GM19240 (cell line): ENCODE data around the gene WDCP.
"Not testable (repeated sequence)": the region's sequence is repeated elsewhere in the genome, so short reads cannot be mapped to it uniquely, and the experiment has no call there.

Experiments
- DNase-seq: peaks from one replicate; pipeline ENCODE4 v3.0.0; 2011; ENCODE audit warnings: low spot score; ENCODE audit not compliant: insufficient read length

WDCP gene

DNA sequence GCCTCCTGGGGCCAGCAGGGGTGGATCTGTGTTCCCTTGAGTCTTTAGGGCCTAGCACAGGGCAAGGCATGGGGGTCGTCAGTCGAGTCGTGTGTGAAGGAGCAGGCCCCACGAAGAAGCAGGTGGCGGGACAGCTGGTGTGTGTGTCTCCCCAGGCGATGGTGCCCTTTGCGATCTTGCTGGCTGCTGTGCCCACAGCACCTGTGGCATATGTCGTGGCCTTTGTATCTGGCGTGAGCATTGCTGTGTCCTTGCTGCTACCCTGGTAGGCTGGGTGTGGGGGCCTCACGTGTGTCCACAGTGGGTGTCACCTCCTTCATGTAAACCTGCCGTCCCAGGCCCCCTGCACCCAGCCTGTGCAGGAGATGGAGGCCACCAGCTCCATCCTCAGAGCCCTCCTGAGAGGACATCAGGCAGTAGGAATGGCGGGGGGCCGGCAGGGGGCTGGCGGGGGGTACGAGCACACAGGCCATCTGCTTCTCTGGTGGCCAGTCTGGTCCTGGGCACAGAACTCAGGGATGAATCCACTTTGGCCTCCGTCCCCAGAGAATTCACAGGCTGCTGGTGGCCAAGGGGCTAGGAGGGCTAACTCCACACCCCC lies 24.1 kb downstream of the WDCP start:
- DNase-seq, result no peak

DNA sequence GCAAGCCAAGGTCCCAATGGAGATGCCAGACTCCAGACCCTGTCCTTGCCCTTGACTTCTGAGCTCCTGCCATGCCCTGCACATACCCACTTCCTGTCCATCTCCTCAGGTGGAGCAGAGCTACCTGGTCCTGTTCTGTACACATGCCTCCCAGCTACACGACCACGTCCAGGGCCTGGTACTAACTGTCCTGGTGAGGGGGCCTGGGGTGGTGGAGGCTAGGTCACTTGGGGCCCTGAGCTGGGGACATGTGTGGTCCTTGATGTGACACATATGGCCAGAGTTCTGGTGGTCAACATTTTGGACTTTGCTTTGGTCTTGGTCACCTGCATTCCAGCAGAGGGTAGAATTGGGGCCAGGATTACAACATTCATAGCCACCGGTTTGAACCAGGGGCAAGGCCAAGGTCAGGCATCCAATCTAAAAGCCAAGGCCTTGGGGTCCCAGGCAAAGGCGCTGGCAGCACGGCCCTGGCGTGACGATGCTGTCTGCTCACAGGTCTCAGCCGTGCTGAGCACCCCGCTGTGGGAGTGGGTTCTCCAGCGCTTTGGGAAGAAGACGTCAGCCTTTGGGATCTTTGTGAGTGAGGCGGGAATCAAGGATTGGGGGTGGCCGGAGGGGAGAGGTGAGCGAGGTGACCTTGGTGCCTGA lies 24.7 kb downstream of the WDCP start:
- no peak for DNase-seq

DNA sequence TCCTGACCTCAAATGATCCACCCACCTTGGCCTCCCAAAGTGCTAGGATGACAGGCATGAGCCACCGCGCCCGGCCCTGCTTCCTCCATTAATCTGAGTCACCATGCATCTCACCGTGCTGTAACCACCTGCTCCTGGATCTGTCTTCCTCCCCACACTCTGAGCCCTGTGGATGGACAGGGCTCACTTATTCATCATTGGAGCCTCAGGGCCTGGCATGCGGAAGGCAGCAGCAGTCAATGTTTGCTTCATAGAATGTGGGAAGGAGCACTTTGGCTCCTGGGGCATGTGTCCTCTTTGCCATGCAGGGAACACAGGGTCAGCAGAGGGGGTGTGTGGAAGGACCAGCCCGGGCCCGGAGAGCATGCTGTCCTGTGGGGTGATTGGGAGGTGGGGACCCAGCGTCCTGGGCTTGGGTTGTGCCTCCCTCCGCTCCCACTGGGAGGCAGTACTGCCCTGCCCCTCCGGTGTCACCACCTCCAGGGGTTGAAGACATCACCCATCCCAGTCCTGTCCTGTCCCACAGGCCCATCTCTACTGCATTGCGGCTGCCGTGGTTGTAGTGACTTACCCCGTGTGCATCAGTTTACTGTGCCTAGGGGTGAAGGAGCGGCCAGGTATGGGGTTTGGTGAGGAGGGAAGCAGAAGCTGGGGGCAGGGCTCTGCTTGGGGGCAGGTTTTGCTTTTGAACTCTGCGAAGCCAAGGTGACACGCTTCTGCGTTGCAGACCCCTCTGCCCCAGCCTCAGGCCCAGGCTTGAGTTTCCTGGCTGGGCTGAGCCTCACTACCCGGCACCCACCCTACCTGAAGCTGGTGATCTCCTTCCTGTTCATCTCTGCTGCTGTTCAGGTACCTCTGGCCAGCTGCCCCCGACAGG lies 25.8 kb downstream of the WDCP start:
- DNase-seq, result no peak

DNA sequence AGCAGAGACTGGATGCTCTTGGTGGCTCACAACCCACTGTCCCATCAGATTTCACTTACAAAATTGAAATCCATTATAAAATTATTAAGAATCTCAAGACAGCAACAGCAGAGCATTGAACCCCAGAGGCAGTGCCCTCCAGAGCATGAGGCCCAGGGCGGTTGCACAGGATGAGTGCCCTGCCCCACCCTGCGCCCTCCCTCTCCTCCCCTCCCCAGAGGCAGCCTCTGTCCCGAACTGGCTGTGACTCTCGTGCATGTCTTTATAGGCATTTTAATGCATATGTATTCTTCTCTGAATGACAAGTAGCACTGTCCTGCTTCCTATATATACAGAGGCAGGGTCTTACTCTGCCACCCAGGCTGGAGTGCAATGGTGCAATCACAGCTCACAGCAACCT lies 26.9 kb downstream of the WDCP start:
- DNase-seq, result no peak

DNA sequence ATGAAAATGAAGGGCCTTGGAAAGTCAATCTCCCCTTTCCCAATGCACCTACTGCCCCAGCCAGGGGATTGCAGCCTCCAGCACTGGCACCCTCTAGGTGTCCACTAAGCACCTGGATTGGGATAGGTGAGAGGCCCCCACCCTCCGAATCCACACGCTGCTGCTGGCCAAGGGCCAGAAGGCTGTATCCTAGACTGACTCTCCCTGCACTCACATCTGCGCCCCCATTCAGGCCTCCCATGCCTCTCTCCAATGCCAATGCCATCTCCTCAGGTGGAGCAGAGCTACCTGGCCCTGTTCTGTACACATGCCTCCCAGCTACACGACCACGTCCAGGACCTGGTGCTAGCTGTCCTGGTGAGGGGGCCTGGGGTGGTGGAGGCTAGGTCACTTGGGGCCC lies 27.5 kb downstream of the WDCP start:
- no peak for DNase-seq

DNA sequence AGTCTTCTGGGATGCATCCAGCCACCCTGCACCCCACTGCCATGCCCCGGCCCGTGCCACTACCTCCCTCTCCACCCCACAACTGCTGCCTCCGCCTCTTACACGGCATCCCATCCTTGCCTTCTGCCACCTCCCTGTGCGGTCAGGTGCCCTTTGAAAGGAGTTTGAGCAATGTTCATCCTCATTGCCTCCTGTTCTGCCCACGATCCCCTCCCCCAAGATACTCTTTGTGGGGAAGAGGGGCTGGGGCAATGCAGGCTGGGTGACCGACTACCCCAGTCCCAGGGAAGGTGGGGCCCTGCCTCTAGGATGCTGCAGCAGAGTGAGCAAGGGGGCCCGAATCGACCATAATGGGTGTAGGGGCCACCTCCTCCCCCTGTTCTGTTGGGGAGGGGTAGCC lies 28.9 kb downstream of the WDCP start:
- DNase-seq, result no peak

DNA sequence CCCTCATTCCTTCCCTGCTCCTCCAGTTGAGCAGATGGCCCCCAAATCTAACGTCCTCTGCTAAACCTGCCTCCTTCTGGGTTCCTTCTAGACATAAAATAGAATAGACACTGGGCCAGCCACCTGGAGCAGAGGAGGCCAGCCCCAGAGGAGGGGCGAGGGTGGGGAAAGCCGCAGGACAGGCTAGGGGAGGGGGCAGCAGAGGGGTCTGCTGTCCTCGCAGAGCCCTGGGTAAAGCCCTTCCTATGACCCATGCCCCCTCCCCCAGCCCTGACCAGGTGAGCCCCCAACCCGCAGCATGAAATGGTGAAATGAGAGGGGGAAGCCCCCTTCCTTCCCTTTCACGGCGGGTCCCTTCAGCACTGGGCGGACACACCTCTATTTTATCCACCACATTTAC lies 29.5 kb downstream of the WDCP start:
- DNase-seq, result no peak

DNA sequence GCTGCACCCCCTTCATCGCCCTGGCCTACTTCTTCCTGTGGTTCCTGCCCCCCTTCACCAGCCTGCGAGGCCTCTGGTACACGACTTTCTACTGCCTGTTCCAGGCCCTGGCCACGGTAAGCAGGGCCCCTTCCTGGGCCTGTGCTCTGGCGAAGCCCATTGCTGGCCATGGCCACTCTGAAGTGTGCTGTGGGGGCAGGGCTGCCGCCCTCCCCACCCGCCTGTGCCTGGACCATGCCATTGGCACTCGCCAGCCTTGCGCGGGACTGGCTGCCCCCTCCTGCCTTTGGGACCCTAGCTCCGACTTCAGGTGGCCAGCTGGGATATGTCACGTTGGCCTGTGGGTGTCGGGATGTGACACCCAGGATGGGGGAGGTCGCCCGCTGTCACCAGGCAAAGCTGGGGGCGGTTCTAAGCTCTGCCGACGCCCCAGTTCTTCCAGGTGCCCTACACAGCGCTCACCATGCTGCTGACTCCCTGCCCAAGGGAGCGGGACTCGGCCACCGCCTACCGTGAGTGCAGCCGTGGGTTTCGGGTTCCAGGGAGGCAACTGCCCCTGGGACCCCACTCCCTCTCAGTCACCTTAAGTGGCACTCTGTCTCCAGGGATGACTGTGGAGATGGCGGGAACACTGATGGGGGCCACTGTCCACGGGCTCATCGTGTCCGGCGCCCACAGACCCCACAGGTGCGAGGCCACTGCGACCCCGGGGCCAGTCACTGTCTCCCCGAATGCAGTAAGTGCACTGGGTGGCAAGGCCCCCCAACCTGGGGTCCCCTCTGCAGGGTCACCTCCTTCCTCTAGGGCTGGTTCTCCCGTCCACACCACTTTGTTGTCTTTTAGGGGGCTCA lies 30.1 kb downstream of the WDCP start:
- no peak for DNase-seq

DNA sequence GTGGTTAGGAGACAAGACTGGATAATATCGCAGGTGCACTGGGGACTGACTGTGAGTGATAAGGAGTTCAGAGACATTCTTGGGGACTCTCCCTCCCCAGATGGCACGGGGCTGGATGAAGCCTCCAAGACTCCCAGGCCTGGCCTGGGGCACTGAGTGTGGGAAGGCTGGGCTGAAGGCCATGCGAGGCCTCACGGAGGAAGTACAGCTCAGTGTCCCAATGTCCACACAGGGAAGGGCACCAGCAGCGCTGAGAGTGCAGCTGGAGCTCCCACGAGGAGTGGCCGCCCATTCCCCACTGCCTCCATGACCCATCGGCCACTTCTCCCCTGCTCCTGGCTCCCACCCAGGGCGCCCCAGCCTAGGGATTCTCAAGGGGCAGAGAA lies 30.8 kb downstream of the WDCP start:
- no peak for DNase-seq

DNA sequence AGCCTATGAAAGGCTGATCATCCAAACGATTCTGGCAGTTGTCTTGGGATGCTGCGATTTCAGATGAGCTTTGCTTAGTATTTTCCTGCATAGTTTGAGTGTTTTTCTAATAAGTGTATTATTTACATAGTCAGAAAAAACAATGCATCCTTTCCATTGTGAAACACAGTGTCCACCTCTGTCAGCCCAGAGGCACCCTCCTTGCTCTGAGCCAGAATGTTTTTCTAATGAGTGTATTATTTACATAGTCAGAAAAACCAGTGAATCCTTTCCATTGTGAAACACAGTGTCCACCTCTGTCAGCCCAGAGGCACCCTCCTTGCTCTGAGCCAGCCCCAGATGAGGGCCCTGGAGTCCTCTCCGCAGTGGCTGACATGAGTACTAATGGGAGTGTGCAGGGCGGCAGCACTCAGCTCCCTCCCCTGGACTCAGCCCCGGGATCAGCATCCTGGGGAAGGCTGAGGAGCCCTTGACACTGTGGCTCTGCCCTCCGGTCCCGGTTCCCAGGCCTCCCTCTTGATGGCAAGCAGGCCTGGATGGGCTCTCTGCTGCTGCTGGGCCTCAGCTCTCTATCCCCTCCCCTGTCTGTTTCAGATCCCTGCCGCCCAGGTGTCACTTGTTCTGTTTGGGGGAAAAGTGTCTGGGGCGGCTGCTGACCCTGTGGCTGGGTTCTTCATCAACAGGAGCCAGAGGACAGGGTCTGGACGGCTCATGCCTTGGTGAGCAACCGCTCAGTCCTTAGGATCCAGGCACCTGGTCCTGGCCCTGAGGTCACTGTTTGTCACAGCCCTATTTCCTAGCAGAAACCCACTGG lies 31.4 kb downstream of the WDCP start:
- no peak for DNase-seq

DNA sequence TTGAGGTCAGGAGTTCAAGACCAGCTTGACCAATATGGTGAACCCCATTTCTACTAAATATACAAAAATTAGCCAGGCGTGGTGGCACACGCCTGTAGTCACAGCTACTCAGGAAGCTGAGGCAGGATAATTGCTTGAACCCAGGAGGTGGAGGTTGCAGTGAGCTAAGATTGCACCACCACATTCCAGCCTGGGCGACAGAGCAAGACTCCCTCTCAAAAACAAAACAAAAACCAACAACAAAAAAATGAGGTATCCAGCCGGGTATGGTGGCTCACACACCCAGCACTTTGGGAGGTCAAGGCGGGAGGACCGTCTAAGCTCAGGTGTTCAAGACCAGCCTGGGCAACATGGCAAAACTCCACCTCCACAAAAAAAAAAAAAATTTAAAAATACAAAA lies 32.3 kb downstream of the WDCP start:
- not testable (repeated sequence) for DNase-seq

DNA sequence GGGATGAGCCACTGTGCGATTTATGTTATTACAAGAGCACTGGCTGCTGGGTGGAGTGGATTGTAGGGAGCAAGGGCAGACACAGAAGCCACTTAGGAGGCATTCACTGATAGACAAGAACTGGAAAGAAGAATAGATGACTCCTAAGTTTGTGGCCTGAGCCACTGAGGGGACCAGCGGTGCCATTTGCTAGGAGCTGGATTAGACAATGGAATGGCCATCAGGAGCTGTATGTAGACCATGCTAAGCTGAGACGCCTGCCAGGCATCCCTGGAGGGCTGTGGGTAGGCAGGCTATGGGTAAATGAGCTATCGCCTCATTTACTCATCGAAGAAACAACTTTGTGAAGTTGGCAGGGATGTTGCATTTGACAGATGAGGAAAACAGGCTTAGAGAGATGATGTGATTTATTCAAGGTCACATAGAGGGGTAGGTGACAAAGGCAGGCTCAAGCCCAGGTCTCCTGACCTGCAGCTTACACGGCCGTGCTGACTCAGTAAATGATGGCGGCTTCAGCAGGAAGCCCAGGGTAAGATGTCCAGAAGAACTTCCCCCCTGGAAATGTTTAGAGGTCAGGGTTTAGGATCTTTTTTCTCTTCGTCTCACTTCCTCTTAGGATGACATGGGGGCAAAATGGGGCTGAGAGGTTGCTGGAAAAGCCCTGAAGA lies 34.5 kb downstream of the WDCP start:
- DNase-seq, result no peak

DNA sequence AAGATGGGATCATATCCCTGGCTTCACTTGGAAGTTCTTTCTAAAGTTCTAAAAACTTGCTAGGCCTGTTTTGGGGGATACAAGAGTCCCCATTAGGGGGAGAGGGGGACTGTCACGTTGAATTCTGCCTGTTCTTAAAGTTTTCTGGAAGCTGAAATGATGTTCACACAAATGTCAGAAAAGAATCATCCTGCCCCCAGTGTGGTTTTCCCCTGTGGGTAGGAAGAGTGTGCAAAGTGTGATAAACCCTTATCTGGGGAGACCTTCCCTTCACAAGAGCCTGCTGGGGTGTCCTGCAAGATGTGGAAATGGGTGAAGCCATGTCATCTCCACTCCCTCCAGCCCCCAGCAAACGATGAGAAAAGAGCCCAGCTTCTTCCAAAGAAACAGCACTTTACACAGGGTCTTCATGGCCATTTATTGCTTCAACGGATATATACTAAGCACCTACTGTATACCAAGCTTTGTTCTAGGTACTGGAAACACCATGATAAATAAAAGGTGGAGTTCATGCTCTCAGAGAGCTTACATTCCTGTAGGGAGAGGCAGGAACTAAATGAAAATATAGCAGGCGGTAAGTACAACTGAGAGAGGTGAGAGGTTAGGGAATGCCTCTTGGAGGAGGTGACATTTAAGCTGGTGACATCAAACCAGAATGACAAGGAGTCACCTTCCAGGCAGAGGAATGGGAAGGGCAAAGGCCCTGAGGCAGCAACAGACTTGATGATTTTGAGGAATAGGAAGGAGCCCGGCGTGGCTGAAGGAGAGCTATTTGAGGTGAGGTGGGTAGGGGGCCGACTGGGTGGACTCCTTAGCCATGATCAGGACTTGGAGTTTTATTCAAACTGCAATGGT lies 35.7 kb downstream of the WDCP start:
- DNase-seq, result no peak

DNA sequence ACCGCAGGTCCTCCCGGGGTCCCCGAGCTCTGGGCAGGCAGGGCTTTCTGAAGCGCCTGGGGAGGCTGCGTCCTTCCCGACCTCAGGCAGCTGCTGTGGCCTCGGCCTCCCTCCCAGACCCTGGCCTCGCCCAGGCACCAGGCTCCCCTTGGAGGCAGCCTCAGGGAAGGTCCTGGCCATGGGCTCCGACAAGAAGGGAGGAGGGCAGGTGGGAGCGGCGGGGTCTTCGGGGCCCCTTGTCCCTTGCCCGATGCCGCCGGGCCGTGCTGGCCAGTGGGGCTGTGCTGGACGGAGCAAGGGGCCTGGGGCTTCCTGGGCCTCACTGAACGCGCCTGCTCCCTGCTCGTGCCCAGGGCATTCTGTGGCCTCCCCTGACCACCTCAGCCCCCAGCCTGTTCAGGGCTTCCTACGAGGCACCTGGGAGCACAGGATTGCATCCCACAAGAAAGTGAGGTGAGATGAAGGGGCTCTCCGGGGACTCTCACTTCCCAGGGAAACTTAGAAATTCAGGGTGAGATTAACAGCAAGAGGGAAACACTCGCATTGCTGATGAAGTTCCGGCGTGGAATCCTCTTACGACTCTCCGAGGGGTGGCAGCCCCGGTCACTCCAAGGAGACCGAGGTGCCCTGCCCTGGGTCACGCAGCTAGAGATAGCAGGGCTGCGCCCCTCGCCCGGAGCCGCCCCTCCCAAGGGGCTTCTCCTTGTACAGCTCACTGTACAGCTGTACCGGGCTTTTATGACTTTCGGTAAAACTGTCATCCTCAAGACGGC lies 36.5 kb downstream of the WDCP start:
- no peak for DNase-seq

DNA sequence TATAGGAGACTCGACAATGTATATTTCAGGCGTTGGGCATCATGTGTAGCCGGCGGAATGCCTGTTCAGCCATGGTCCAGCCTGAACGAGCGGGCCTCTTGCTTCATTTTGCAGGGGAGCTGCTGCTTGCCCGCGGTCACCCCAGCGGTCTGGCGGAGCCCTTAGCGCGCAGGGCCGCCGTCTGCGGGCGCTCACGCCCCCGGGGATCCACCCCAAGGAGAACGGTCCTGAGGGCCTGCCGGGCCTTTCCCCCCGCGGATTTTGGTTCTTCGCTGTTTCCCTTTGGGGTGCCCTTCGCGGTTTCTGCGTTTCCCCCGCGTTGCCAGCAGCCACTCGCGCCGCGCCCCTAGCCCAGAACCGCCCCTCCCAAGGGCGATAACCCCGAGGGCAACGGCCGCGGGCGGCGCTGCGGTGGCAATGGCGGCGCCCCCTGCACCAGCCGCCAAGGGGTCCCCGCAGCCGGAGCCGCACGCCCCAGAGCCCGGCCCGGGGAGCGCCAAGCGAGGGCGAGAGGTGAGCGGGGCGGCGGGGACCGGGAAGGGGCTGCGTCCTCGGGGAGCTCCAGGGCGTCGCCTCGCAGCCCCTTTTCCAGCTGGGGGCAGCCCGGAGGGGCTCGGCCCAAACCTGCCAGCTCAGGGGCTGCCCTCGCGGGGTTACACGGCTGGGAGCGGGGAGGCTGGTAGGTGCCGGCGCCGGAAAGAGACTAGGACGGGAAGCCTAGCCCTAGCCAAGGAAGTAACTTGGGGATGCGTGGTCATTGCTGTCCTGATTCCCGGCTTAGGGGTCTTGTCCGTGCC lies 37.3 kb downstream of the WDCP start, which contains the start of gene MFSD2B:
MFSD2B (plus strand) TSS at position 406 of the 797 bp plus-strand sequence; CDS start at position 418, 12 bp downstream.
- DNase-seq, result no peak

DNA sequence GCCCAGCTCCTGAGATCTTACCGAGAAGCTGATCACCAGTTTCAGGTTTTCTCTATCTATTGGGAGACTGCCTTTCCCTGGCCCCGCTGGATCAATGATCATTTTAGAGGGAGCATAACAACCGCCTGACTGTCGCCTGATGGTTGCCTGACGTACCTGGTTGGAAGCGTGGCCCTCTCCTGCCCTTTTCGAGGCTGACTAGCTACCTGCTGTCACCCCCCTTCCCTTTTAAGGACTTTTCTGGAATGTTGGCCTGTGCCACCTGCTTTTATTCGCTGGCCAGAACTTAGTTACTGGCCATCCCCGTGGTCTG lies 37.9 kb downstream of the WDCP start:
- DNase-seq, result no peak

DNA sequence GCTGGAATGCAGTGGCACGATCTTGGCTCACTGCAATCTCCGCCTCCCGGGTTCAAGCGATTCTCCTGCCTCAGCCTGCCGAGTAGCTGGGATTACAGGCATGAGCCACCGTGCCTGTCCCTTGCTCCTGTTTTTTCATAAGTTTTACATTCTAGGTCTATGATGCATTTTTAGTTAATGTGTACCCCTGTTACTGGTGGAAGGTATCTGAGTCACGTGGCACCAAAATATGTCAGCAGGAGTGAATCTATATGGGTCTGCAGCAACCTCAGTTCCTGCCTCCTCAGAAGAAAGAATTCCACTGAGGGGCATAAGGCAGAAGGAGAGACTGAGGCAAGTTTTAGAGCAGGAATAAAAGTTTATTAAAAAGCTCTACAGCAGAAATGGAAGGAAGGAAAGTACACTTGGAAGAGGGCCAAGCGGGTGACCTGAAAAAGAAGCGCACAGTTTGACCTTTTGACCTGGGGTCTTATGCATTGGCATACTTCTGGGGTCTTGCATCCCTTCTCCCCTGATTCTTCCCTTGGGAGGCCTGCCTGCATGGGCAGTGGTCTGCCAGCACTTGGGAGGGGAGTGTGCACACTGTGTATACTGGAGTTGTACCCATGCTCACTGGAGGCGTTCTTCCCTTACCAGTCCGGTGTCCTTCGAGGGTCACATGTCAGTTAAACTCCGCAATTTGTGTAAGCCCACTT lies 38.4 kb downstream of the WDCP start:
- DNase-seq, result no peak
